Endothelial cell of umbilical vein (primary cell): Measurements from ENCODE around the gene FAM221A.

ENCODE experiments used
- CTCF ChIP-seq, 2 donors: IDR thresholded peaks; 1 replicate in 1 of 2; 2 replicates in 1 of 2; pipeline ENCODE4 v1.5.1; 2011; ENCODE audit warnings: low read length in 2 of 2, mild to moderate bottlenecking in 2 of 2, moderate library complexity in 2 of 2, control low read depth in 1 of 2, inconsistent platforms in 1 of 2, low read depth in 1 of 2; ENCODE audit not compliant: insufficient read depth in 1 of 2; ENCODE audit errors: extremely low read depth in 1 of 2
- EZH2 ChIP-seq: IDR thresholded peaks from 2 replicates; pipeline ENCODE4 v1.6.1; 2012; ENCODE audit warnings: borderline replicate concordance, low read depth, mild to moderate bottlenecking, moderate library complexity, low read length, inconsistent platforms; ENCODE audit not compliant: severe bottlenecking
- POLR2A ChIP-seq: IDR thresholded peaks from 2 replicates; pipeline ENCODE4 v1.6.1; 2012; ENCODE audit warnings: low read depth, mild to moderate bottlenecking, control low read depth, low read length
- POLR2AphosphoS5 ChIP-seq: IDR thresholded peaks from 2 replicates; pipeline ENCODE4 v1.6.1; 2012; ENCODE audit warnings: low read depth, mild to moderate bottlenecking, control low read depth, low read length, moderate library complexity; ENCODE audit not compliant: insufficient read depth

GRCh38 chr7:23751852-23752251 is 71.9 kb downstream of the FAM221A start:
- TF ChIP-seq POLR2A = no peak
- no peak for TF ChIP-seq EZH2
- TF ChIP-seq POLR2AphosphoS5 = no peak
- TF ChIP-seq CTCF (IDR thresholded peaks at IDR 0.05; ENCODE audit: extremely low read depth in 1 of 2, insufficient read depth in 1 of 2, low read depth in 1 of 2, low read length in 2 of 2) = no peak
